Mesenchymal stem cell (in vitro differentiated cells and primary cell): Measurements from ENCODE around the gene RAB22A.

ENCODE experiments used
- DNase-seq: peaks from one replicate; pipeline ENCODE4 v3.0.0-alpha.2; 2013
- H2AFZ ChIP-seq: one replicate; pipeline ENCODE4 v1.6.1; 2013; ENCODE audit warnings: low read depth, mild to moderate bottlenecking, control low read depth, inconsistent platforms, low read length, moderate library complexity
- H2AK5ac ChIP-seq: 2 replicates; pipeline ENCODE4 v1.6.1; 2013; ENCODE audit warnings: low read length, moderate library complexity, mild to moderate bottlenecking, inconsistent platforms; ENCODE audit not compliant: severe bottlenecking
- H2BK120ac ChIP-seq: one replicate; pipeline ENCODE4 v1.6.1; 2013; ENCODE audit warnings: low read depth, mild to moderate bottlenecking, inconsistent platforms, low read length, moderate library complexity
- H2BK12ac ChIP-seq, 2 experiments: one replicate each; pipeline ENCODE4 v1.6.1; 2013; ENCODE audit warnings: inconsistent platforms in 2 of 2, low read length in 2 of 2, mild to moderate bottlenecking in 2 of 2, moderate library complexity in 2 of 2, control low read depth in 1 of 2
- H2BK15ac ChIP-seq: one replicate; pipeline ENCODE4 v1.6.1; 2013; ENCODE audit warnings: mild to moderate bottlenecking, low read depth, inconsistent platforms; ENCODE audit not compliant: poor library complexity, severe bottlenecking
- H2BK5ac ChIP-seq: 2 replicates; pipeline ENCODE4 v1.6.1; 2013; ENCODE audit warnings: low read depth, mild to moderate bottlenecking, low read length, control low read depth, inconsistent platforms; ENCODE audit not compliant: poor library complexity, severe bottlenecking
- H3K14ac ChIP-seq, 2 experiments: one replicate each; pipeline ENCODE4 v1.6.1; 2013; ENCODE audit warnings: inconsistent platforms in 2 of 2, low read length in 2 of 2, control low read depth in 1 of 2, mild to moderate bottlenecking in 1 of 2, moderate library complexity in 1 of 2
- H3K18ac ChIP-seq, 2 experiments: one replicate each; pipeline ENCODE4 v1.6.1; 2013; ENCODE audit warnings: inconsistent platforms in 2 of 2, low read length in 2 of 2, control low read depth in 1 of 2, low read depth in 1 of 2, mild to moderate bottlenecking in 1 of 2
- H3K23ac ChIP-seq, 2 experiments: one replicate each; pipeline ENCODE4 v1.6.1; 2013; ENCODE audit warnings: inconsistent platforms in 2 of 2, low read length in 2 of 2, mild to moderate bottlenecking in 2 of 2, moderate library complexity in 2 of 2, control low read depth in 1 of 2
- H3K27ac ChIP-seq: 2 replicates; pipeline ENCODE4 v1.5.1; 2013; ENCODE audit warnings: mild to moderate bottlenecking, moderate library complexity, low read length, control low read depth, inconsistent platforms; ENCODE audit not compliant: poor library complexity, severe bottlenecking
- H3K27me3 ChIP-seq, 2 experiments: 2 replicates each; pipeline versions ENCODE4 v1.6.1 to v1.7.0; 2013; ENCODE audit warnings: low read length in 2 of 2, mild to moderate bottlenecking in 2 of 2, moderate library complexity in 2 of 2, control low read depth in 1 of 2, inconsistent platforms in 1 of 2; ENCODE audit not compliant: control insufficient read depth in 1 of 2, insufficient read depth in 1 of 2
- H3K36me3 ChIP-seq, 2 experiments: 2 replicates each; pipeline versions ENCODE4 v1.6.1 to v1.7.0; 2013; ENCODE audit warnings: low read length in 2 of 2, control low read depth in 1 of 2, inconsistent platforms in 1 of 2, low read depth in 1 of 2, mild to moderate bottlenecking in 1 of 2; ENCODE audit not compliant: insufficient read depth in 2 of 2, control insufficient read depth in 1 of 2
- H3K4ac ChIP-seq, 2 experiments: one replicate each; pipeline ENCODE4 v1.6.1; 2013; ENCODE audit warnings: inconsistent platforms in 2 of 2, low read length in 2 of 2, mild to moderate bottlenecking in 2 of 2, moderate library complexity in 2 of 2, control low read depth in 1 of 2, low read depth in 1 of 2
- H3K4me1 ChIP-seq: 2 replicates; pipeline ENCODE4 v1.6.1; 2013; ENCODE audit warnings: low read depth, low read length, control low read depth; ENCODE audit not compliant: control insufficient read depth, insufficient read depth
- H3K4me2 ChIP-seq: 2 replicates; pipeline ENCODE4 v1.6.1; 2013; ENCODE audit warnings: low read length, mild to moderate bottlenecking, inconsistent platforms; ENCODE audit not compliant: poor library complexity, severe bottlenecking
- H3K4me3 ChIP-seq, 2 experiments: 2 replicates each; pipeline versions ENCODE4 v1.5.1 to v1.7.0; 2013; ENCODE audit warnings: low read length in 2 of 2, mild to moderate bottlenecking in 2 of 2, control low read depth in 1 of 2, low read depth in 1 of 2; ENCODE audit not compliant: insufficient read depth in 1 of 2
- H3K79me1 ChIP-seq: replicated peaks from 2 replicates; pipeline ENCODE4 v1.6.1; 2013; ENCODE audit warnings: mild to moderate bottlenecking, control low read depth, low read length, inconsistent platforms; ENCODE audit not compliant: poor library complexity, severe bottlenecking
- H3K9ac ChIP-seq: 2 replicates; pipeline ENCODE4 v1.7.0; 2013; ENCODE audit warnings: mild to moderate bottlenecking, low read length, moderate library complexity
- H3K9me3 ChIP-seq: 2 replicates; pipeline ENCODE4 v1.7.0; 2013; ENCODE audit warnings: mild to moderate bottlenecking, low read length; ENCODE audit not compliant: control insufficient read depth
- H4K8ac ChIP-seq: one replicate; pipeline ENCODE4 v1.6.1; 2013; ENCODE audit warnings: inconsistent platforms, mild to moderate bottlenecking, low read length, moderate library complexity
- H4K91ac ChIP-seq: one replicate; pipeline ENCODE4 v1.6.1; 2013; ENCODE audit warnings: mild to moderate bottlenecking, low read length, inconsistent platforms
- WGBS: methylation state at CpG from one replicate; pipeline ENCODE4 v1.1.7; 2013; ENCODE audit warnings: mixed read lengths; 5-methylcytosine and 5-hydroxymethylcytosine counted together

RAB22A gene

DNA sequence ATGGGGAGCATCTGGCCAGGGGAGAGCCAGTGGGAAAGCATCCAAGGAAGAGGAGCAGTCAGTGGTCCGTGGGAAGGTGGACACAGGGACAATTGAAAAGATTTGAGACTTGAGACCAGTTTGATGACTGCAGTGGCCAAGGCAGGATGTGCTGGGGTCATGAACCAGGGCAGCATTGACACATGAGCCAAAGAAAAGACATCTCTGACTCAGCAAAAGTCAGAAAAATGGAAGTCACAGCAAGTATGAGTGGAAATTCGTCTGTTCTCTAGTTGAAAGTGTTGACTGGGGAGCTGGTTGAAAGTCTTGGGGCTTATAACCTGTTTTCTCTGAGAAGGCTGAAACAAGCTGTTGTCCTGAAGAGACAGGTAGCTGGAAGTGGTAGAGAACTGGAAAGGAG lies 31.3 kb downstream of the RAB22A start:
- H2BK15ac ChIP-seq = no peak overlapping the region
- 81% methylated on average over 2 of the region's 2 CpGs for WGBS
- peaks cover 10 to 24% of the 10 kb centered on the region in 2 experiments for H3K36me3 ChIP-seq
- peak overlapping the region; percentile 65 for H2AK5ac ChIP-seq
- no peak overlapping the region for H3K9ac ChIP-seq
- H4K91ac ChIP-seq = no peak overlapping the region
- no peak for DNase-seq
- no peak overlapping the region for H3K4ac ChIP-seq
- H3K27me3 ChIP-seq = no peaks in the 10 kb centered on the region
- H3K4me3 ChIP-seq = no peak overlapping the region
- peaks cover 49% of the 10 kb centered on the region for H3K79me1 ChIP-seq
- peak overlapping the region; percentile 33 for H4K8ac ChIP-seq
- H2BK12ac ChIP-seq = no peak overlapping the region
- H3K18ac ChIP-seq = peak overlapping the region in 1 of 2 experiments; percentile 8
- H3K4me2 ChIP-seq = no peak overlapping the region
- H3K14ac ChIP-seq = peak overlapping the region in 1 of 2 experiments; percentile 80
- H2BK120ac ChIP-seq = no peak overlapping the region
- H3K27ac ChIP-seq = peak overlapping the region; percentile 36
- H2AFZ ChIP-seq = no peak overlapping the region
- H3K9me3 ChIP-seq = no peaks in the 10 kb centered on the region
- no peak overlapping the region for H2BK5ac ChIP-seq
- no peak overlapping the region for H3K23ac ChIP-seq
- H3K4me1 ChIP-seq = peaks cover 12% of the 10 kb centered on the region

DNA sequence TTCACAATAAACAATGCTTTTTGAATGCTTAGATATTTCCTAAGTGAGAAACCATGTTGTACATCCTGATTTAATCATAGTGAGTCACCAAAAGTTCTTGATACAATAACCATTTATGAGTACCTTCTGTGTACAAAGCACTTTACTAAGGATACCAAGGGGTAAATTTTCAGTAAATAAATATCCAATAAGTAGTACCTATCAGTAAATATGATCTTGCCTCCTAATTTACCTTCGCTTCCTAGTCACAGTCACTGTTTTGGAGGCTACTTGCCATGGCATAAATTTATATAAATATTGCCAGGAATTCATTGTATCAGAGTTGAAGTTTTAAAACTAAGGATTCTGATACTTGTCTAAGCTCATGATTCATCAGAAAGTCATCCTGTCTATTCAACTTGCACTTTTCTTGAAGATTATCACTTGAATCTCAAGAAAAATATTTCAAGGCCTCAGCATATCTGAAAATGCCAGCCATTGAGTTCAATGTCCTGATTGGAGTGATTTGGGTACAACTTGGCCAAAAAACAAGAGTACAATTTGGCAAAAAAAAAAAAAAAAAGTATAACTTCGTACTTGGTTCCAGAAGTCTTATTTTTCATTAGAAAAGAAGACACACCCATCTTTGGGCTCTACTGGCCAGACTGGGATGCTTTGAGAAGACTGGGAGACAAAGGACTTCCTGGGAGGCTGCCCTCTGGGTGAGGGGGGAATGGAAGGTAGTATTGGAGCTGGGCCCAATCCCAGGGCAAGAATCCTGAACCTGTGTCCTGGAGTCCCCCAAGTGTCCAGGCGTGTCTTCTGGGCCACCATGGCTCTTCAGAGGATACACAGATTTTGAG lies 32.8 kb downstream of the RAB22A start:
- peak; percentile 30 for DNase-seq
- Histone ChIP-seq H3K9me3 (no peaks in the 10 kb centered on the region), H2BK15ac (no peak overlapping the region), H3K27ac (peak overlapping the region; percentile 63), H2BK12ac (no peak overlapping the region), H3K79me1 (peaks cover 49% of the 10 kb centered on the region), H3K14ac (no peak overlapping the region), H3K4ac (no peak overlapping the region), H3K9ac (peak overlapping the region; percentile 15), H3K27me3 (no peaks in the 10 kb centered on the region), H4K91ac (no peak overlapping the region), H3K18ac (no peak overlapping the region), H3K4me3 (no peak overlapping the region), H3K23ac (no peak overlapping the region), H3K36me3 (peaks cover 14 to 34% of the 10 kb centered on the region in 2 experiments), H4K8ac (no peak overlapping the region), H3K4me1 (peaks cover 12% of the 10 kb centered on the region), H2AK5ac (peak overlapping the region; percentile 95), H3K4me2 (no peak overlapping the region), H2AFZ (no peak overlapping the region), H2BK5ac (no peak overlapping the region), H2BK120ac (peak overlapping the region; percentile 52)
- 100% methylated on average over 1 of the region's 3 CpGs for WGBS

GRCh38 chr20:58344741-58345140 lies 35.2 kb downstream of the RAB22A start:
- Histone ChIP-seq H3K18ac (no peak overlapping the region), H2BK120ac (no peak overlapping the region), H3K4me1 (peaks cover 12% of the 10 kb centered on the region), H3K4ac (no peak overlapping the region), H3K4me2 (no peak overlapping the region), H3K9me3 (no peaks in the 10 kb centered on the region), H3K27me3 (no peaks in the 10 kb centered on the region), H2AFZ (no peak overlapping the region), H3K14ac (no peak overlapping the region), H3K23ac (no peak overlapping the region), H2AK5ac (no peak overlapping the region), H3K4me3 (no peak overlapping the region), H4K8ac (no peak overlapping the region), H4K91ac (no peak overlapping the region), H2BK15ac (no peak overlapping the region), H3K36me3 (peaks cover 14 to 34% of the 10 kb centered on the region in 2 experiments), H3K9ac (peak overlapping the region; percentile 7), H3K27ac (no peak overlapping the region), H2BK5ac (no peak overlapping the region), H3K79me1 (peaks cover 48% of the 10 kb centered on the region), H2BK12ac (no peak overlapping the region)
- DNase-seq = no peak
- WGBS = 65% methylated on average over 4 of the region's 4 CpGs

DNA sequence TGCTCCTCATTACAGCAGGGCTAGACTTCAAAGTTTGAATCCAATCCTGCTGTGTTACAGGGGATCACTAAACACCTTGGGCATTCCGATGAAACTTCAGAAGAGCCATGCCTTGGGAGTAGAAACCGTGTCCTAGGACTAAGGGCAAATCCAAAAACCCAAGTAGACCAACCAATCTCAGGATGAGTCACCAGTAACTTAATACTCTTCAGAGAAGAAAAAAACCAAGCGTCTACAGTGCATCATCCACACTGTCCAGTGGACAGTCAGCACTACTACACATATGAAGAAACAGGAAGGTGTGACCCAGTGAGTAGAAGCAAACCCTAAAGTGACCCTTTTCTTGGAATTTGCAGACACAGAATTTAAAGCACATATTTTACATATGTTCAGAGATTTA lies 40.1 kb downstream of the RAB22A start:
- H3K79me1 ChIP-seq = peaks cover 32% of the 10 kb centered on the region
- no peak overlapping the region for H3K4me3 ChIP-seq
- H3K4me2 ChIP-seq = no peak overlapping the region
- H2BK5ac ChIP-seq = no peak overlapping the region
- no peak overlapping the region for H2AK5ac ChIP-seq
- H3K9ac ChIP-seq = no peak overlapping the region
- H2BK120ac ChIP-seq = no peak overlapping the region
- no peak overlapping the region for H2BK12ac ChIP-seq
- H3K23ac ChIP-seq = no peak overlapping the region
- no peak overlapping the region for H2BK15ac ChIP-seq
- no peaks in the 10 kb centered on the region for H3K9me3 ChIP-seq
- no peak overlapping the region for H4K8ac ChIP-seq
- H3K4me1 ChIP-seq = no peaks in the 10 kb centered on the region
- no peak overlapping the region for H3K14ac ChIP-seq
- peak; percentile 68 for DNase-seq
- H3K27me3 ChIP-seq = no peaks in the 10 kb centered on the region
- no peak overlapping the region for H3K4ac ChIP-seq
- H3K18ac ChIP-seq = no peak overlapping the region
- peaks cover 12 to 56% of the 10 kb centered on the region in 2 experiments for H3K36me3 ChIP-seq
- no peak overlapping the region for H2AFZ ChIP-seq
- no peak overlapping the region for H3K27ac ChIP-seq
- WGBS = 81% methylated on average over 3 of the region's 3 CpGs
- no peak overlapping the region for H4K91ac ChIP-seq
